Activated CD8-positive, alpha-beta memory T cell treated with anti-CD3 and anti-CD28 coated beads for 4 hours (primary cell): ENCODE results near the gene ALB.

Experiments used
- DNase-seq, 2 donors: peaks; one replicate each; pipeline ENCODE4 v3.0.0-alpha.2; 2020; ENCODE audit warnings: low read depth in 2 of 2

ALB gene

GRCh38 chr4:73429826-73430587, 25.9 kb downstream of the ALB start:
- no peak for DNase-seq

- DNase-seq, result no peak
Observed at GRCh38 chr4:73431813-73432168, 27.7 kb downstream of the ALB start.

DNA sequence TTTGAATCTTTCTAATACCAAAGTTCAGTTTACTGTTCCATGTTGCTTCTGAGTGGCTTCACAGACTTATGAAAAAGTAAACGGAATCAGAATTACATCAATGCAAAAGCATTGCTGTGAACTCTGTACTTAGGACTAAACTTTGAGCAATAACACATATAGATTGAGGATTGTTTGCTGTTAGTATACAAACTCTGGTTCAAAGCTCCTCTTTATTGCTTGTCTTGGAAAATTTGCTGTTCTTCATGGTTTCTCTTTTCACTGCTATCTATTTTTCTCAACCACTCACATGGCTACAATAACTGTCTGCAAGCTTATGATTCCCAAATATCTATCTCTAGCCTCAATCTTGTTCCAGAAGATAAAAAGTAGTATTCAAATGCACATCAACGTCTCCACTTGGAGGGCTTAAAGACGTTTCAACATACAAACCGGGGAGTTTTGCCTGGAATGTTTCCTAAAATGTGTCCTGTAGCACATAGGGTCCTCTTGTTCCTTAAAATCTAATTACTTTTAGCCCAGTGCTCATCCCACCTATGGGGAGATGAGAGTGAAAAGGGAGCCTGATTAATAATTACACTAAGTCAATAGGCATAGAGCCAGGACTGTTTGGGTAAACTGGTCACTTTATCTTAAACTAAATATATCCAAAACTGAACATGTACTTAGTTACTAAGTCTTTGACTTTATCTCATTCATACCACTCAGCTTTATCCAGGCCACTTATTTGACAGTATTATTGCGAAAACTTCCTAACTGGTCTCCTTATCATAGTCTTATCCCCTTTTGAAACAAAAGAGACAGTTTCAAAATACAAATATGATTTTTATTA, 28.3 kb downstream of the ALB start:
- no peak for DNase-seq

- DNase-seq, result no peak
Observed at GRCh38 chr4:73433140-73433539, 29.1 kb downstream of the ALB start.

GRCh38 chr4:73434311-73434710, 30.2 kb downstream of the ALB start:
- no peak for DNase-seq

- DNase-seq, result no peak
Observed at GRCh38 chr4:73435984-73436383, 31.9 kb downstream of the ALB start, which contains the start of gene AFP. Gene AFP, plus strand, starts transcription at chr4:73436221. Its CDS starts 42 bp downstream, at chr4:73436263.

- DNase-seq, result no peak
Observed at GRCh38 chr4:73436674-73437557, 32.8 kb downstream of the ALB start.

GRCh38 chr4:73437558-73437956, 33.5 kb downstream of the ALB start:
- DNase-seq, result no peak

GRCh38 chr4:73438048-73438447, 34.0 kb downstream of the ALB start:
- no peak for DNase-seq

- no peak for DNase-seq
Observed at GRCh38 chr4:73438582-73439215, 34.6 kb downstream of the ALB start.

- no peak for DNase-seq
Observed at GRCh38 chr4:73439445-73439844, 35.4 kb downstream of the ALB start.

- DNase-seq, result no peak
Observed at GRCh38 chr4:73439991-73440390, 35.9 kb downstream of the ALB start.

GRCh38 chr4:73440653-73441052, 36.6 kb downstream of the ALB start:
- DNase-seq, result no peak

DNA sequence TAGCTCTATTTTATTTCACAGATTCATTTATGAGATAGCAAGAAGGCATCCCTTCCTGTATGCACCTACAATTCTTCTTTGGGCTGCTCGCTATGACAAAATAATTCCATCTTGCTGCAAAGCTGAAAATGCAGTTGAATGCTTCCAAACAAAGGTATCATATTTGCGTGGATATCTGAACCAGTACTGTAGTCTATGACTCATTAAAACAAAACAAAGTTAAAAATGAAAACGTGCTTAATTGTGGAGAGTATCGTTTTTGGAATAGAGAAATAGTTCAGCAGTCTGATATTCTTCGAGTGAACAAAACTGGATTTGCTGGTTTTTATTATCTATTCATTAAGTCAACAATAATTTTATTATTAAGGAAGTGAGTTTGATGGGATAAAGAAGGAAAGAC, 38.2 kb downstream of the ALB start:
- DNase-seq, result no peak

DNA sequence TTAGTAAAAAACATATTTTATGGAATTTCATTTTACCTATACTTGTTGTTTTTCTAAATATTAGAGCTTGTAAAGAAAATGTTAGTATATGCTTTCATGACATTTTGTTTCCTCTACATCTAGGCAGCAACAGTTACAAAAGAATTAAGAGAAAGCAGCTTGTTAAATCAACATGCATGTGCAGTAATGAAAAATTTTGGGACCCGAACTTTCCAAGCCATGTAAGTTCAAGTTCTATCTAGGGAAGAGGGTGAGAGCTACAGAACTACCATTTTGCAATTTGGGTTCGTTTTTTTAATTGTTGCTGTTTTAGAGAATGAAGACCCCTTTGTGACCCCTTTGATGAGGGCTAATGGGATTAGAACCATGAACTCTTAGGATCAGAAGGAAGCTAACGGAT, 39.1 kb downstream of the ALB start:
- no peak for DNase-seq

- no peak for DNase-seq
Observed at GRCh38 chr4:73445383-73446335, 41.6 kb downstream of the ALB start.

DNA sequence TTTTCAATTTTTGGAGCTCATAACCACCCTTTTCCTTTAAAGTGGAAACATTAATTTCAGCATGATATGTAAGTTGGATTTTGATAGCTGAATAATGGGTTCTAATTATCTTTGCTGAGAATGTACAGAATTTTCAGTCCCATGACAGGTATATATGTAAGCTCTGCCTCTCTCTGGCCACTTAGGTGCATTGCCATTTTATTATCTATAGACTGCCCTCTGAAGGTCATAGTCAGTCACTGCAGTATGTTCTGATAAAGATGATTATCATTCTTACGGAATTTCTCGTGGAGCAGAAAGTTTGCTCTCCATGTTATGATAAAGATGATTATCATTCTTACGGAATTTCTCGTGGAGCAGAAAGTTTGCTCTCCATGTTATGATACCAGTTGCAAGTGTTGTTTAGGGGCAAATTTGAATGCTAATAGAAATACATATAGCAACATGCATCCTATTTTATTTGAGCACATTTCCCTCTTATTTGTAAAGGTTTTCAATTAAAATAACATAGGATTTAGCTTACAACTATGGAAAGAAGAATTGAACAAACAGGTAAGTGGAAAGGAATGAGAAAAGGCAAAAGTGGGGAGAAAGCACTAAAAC, 42.4 kb downstream of the ALB start:
- no peak for DNase-seq

DNA sequence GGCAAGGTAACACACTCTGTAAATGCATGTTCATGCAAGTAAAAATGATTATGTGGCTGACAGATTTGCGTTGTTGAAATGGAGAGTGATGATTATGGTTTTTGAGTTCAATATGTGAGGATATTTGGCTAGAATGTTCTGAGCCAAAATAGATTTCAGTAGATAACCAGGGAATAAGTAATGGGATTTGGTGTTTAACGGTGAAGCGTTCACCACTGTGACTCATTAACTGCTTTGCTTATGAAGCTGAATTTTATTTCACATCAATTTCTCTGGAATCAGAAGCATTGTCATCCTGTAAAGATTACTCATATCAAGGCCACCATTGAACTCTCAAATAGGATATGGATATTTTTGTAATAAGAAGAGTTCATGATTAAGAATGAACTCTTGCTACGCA, 43.6 kb downstream of the ALB start:
- DNase-seq, result no peak

GRCh38 chr4:73448448-73449203, 44.5 kb downstream of the ALB start:
- no peak for DNase-seq
